Measurements from ENCODE around the gene ITPRIPL2. TPM values are rescaled to one million over a fixed set of nuclear protein-coding genes. Genes with fewer than 3 reads are reported as not detected.
A peak's percentile ranks its signal among the peaks of the same experiment; 100 is the strongest.

The ITPRIPL2 gene
- total RNA-seq, 1 experiment from 2014 or later = 26.7 TPM

GRCh38 chr16:19133600-19133999 lies 19.8 kb downstream of the ITPRIPL2 start:
- no peak for DNase-seq (ENCODE audit: low read depth, low spot score)
- in situ Hi-C loops (cut with HindIII; ENCODE audit: low pct_unique_long_range_greater_than_20kb, low sequenced_read_pairs) = no loop called here

GRCh38 chr16:19135201-19135842 lies 21.6 kb downstream of the ITPRIPL2 start:
- no peak for DNase-seq (ENCODE audit: low read depth, low spot score)
- in situ Hi-C loops (cut with HindIII; ENCODE audit: low pct_unique_long_range_greater_than_20kb, low sequenced_read_pairs) = no loop called here

GRCh38 chr16:19135896-19136438 lies 22.2 kb downstream of the ITPRIPL2 start:
- no peak for DNase-seq (ENCODE audit: low read depth, low spot score)
- in situ Hi-C loops (cut with HindIII; ENCODE audit: low pct_unique_long_range_greater_than_20kb, low sequenced_read_pairs) = no loop called here

- no peak for DNase-seq (ENCODE audit: low read depth, low spot score)
- in situ Hi-C loops (cut with HindIII; ENCODE audit: low pct_unique_long_range_greater_than_20kb, low sequenced_read_pairs) = no loop called here
These were observed 22.9 kb downstream of the ITPRIPL2 start for GRCh38 chr16:19136549-19137196.

GRCh38 chr16:19137201-19138128 lies 23.7 kb downstream of the ITPRIPL2 start:
- in situ Hi-C loops (cut with HindIII; ENCODE audit: low pct_unique_long_range_greater_than_20kb, low sequenced_read_pairs) = no loop called here
- DNase-seq (ENCODE audit: low read depth, low spot score) = no peak

- in situ Hi-C loops (cut with HindIII; ENCODE audit: low pct_unique_long_range_greater_than_20kb, low sequenced_read_pairs) = no loop called here
- DNase-seq (ENCODE audit: low read depth, low spot score) = peak; percentile 79
These were observed 24.8 kb downstream of the ITPRIPL2 start for GRCh38 chr16:19138601-19139000.

- in situ Hi-C loops (cut with HindIII; ENCODE audit: low pct_unique_long_range_greater_than_20kb, low sequenced_read_pairs) = no loop called here
- DNase-seq (ENCODE audit: low read depth, low spot score) = no peak
These were observed 25.8 kb downstream of the ITPRIPL2 start for GRCh38 chr16:19139436-19140091.

GRCh38 chr16:19140396-19140795 lies 26.6 kb downstream of the ITPRIPL2 start:
- DNase-seq (ENCODE audit: low read depth, low spot score) = no peak
- in situ Hi-C loops (cut with HindIII; ENCODE audit: low pct_unique_long_range_greater_than_20kb, low sequenced_read_pairs) = no loop called here

- in situ Hi-C loops (cut with HindIII; ENCODE audit: low pct_unique_long_range_greater_than_20kb, low sequenced_read_pairs) = no loop called here
- peak; percentile 96 for DNase-seq (ENCODE audit: low read depth, low spot score)
These were observed 29.3 kb downstream of the ITPRIPL2 start for GRCh38 chr16:19142939-19143598.

GRCh38 chr16:19143599-19143956 lies 29.8 kb downstream of the ITPRIPL2 start:
- in situ Hi-C loops (cut with HindIII; ENCODE audit: low pct_unique_long_range_greater_than_20kb, low sequenced_read_pairs) = no loop called here
- no peak for DNase-seq (ENCODE audit: low read depth, low spot score)

GRCh38 chr16:19145010-19145409 lies 31.2 kb downstream of the ITPRIPL2 start:
- in situ Hi-C loops (cut with HindIII; ENCODE audit: low pct_unique_long_range_greater_than_20kb, low sequenced_read_pairs) = no loop called here
- no peak for DNase-seq (ENCODE audit: low read depth, low spot score)

GRCh38 chr16:19147126-19147525 lies 33.4 kb downstream of the ITPRIPL2 start:
- in situ Hi-C loops (cut with HindIII; ENCODE audit: low pct_unique_long_range_greater_than_20kb, low sequenced_read_pairs) = no loop called here
- no peak for DNase-seq (ENCODE audit: low read depth, low spot score)

GRCh38 chr16:19147627-19148026 lies 33.9 kb downstream of the ITPRIPL2 start:
- DNase-seq (ENCODE audit: low read depth, low spot score) = no peak

GRCh38 chr16:19148189-19148588 lies 34.4 kb downstream of the ITPRIPL2 start:
- in situ Hi-C loops (cut with HindIII; ENCODE audit: low pct_unique_long_range_greater_than_20kb, low sequenced_read_pairs) = no loop called here

More at GRCh38 chr16:19147627-19148026, 33.9 kb downstream of the ITPRIPL2 start:
- in situ Hi-C loops (cut with HindIII; ENCODE audit: low pct_unique_long_range_greater_than_20kb, low sequenced_read_pairs) = no loop called here

GRCh38 chr16:19151310-19151709 lies 37.5 kb downstream of the ITPRIPL2 start:
- in situ Hi-C loops (cut with HindIII; ENCODE audit: low pct_unique_long_range_greater_than_20kb, low sequenced_read_pairs) = no loop called here
- no peak for DNase-seq (ENCODE audit: low read depth, low spot score)

More at GRCh38 chr16:19148189-19148588, 34.4 kb downstream of the ITPRIPL2 start:
- no peak for DNase-seq (ENCODE audit: low read depth, low spot score)

GRCh38 chr16:19152042-19152441 lies 38.3 kb downstream of the ITPRIPL2 start:
- DNase-seq (ENCODE audit: low read depth, low spot score) = no peak
- in situ Hi-C loops (cut with HindIII; ENCODE audit: low pct_unique_long_range_greater_than_20kb, low sequenced_read_pairs) = no loop called here

GRCh38 chr16:19153876-19154275 lies 40.1 kb downstream of the ITPRIPL2 start:
- in situ Hi-C loops (cut with HindIII; ENCODE audit: low pct_unique_long_range_greater_than_20kb, low sequenced_read_pairs) = no loop called here
- DNase-seq (ENCODE audit: low read depth, low spot score) = no peak

Data from SK-MEL-5 (cell line).